Stomach smooth muscle (tissue), 2 donors: Measurements from ENCODE around the gene CDC42BPA.

ENCODE experiments used
- H3K27ac ChIP-seq: one replicate; pipeline ENCODE4 v1.7.0; 2013; ENCODE audit warnings: mild to moderate bottlenecking, low read length, inconsistent platforms
- H3K27me3 ChIP-seq, 2 donors: one replicate each; pipeline ENCODE4 v1.7.0; 2013; ENCODE audit warnings: low read length in 2 of 2; ENCODE audit not compliant: insufficient read depth in 2 of 2, control insufficient read depth in 1 of 2
- H3K36me3 ChIP-seq, 2 donors: one replicate each; pipeline ENCODE4 v1.7.0; 2013; ENCODE audit warnings: low read length in 2 of 2; ENCODE audit not compliant: control insufficient read depth in 2 of 2, insufficient read depth in 2 of 2
- H3K4me1 ChIP-seq: one replicate; pipeline ENCODE4 v1.7.0; 2013; ENCODE audit warnings: low read length; ENCODE audit not compliant: control insufficient read depth, insufficient read depth
- H3K4me3 ChIP-seq, 2 donors: one replicate each; pipeline ENCODE4 v1.7.0; 2013; ENCODE audit warnings: low read length in 2 of 2
- H3K9ac ChIP-seq, 2 donors: one replicate each; pipeline ENCODE4 v1.7.0; 2013; ENCODE audit warnings: low read length in 2 of 2, mild to moderate bottlenecking in 1 of 2
- H3K9me3 ChIP-seq, 2 donors: one replicate each; pipeline ENCODE4 v1.7.0; 2013; ENCODE audit warnings: low read length in 2 of 2; ENCODE audit not compliant: control insufficient read depth in 2 of 2
- donor health status: healthy.
- donor health status: Pancreatic carcinoma.

The CDC42BPA gene

GRCh38 chr1:226945106-226945857, 373.0 kb downstream of the CDC42BPA start:
- H3K4me1 ChIP-seq = peaks cover 56% of the 10 kb centered on the region
- H3K9ac ChIP-seq = no peak overlapping the region
- peak overlapping the region in 1 of 2 donors; percentile 22 for H3K4me3 ChIP-seq
- no peaks in the 10 kb centered on the region for H3K9me3 ChIP-seq
- no peaks in the 10 kb centered on the region for H3K27me3 ChIP-seq
- no peaks in the 10 kb centered on the region for H3K36me3 ChIP-seq
- no peak overlapping the region for H3K27ac ChIP-seq

GRCh38 chr1:226943927-226944326, 374.4 kb downstream of the CDC42BPA start:
- Histone ChIP-seq H3K9me3 (no peaks in the 10 kb centered on the region), H3K4me1 (peaks cover 60% of the 10 kb centered on the region), H3K27me3 (no peaks in the 10 kb centered on the region), H3K36me3 (no peaks in the 10 kb centered on the region), H3K27ac (no peak overlapping the region), H3K9ac (no peak overlapping the region), H3K4me3 (no peak overlapping the region)

- Histone ChIP-seq H3K4me1 (peaks cover 68% of the 10 kb centered on the region), H3K27ac (no peak overlapping the region)
These were observed 375.1 kb downstream of the CDC42BPA start for GRCh38 chr1:226943156-226943555.

GRCh38 chr1:226942392-226942791, 375.9 kb downstream of the CDC42BPA start:
- peak overlapping the region in 1 of 2 donors; percentile 22 for H3K4me3 ChIP-seq
- H3K9me3 ChIP-seq = no peaks in the 10 kb centered on the region
- H3K36me3 ChIP-seq = no peaks in the 10 kb centered on the region
- H3K9ac ChIP-seq = no peak overlapping the region
- no peak overlapping the region for H3K27ac ChIP-seq
- peaks cover 70% of the 10 kb centered on the region for H3K4me1 ChIP-seq
- H3K27me3 ChIP-seq = no peaks in the 10 kb centered on the region

More at GRCh38 chr1:226943156-226943555, 375.1 kb downstream of the CDC42BPA start:
- Histone ChIP-seq H3K27me3 (no peaks in the 10 kb centered on the region), H3K4me3 (no peak overlapping the region), H3K36me3 (no peaks in the 10 kb centered on the region), H3K9me3 (no peaks in the 10 kb centered on the region), H3K9ac (no peak overlapping the region)

- Histone ChIP-seq H3K9me3 (no peaks in the 10 kb centered on the region), H3K36me3 (no peaks in the 10 kb centered on the region), H3K27me3 (no peaks in the 10 kb centered on the region), H3K9ac (peak overlapping the region; percentile 57 to 69), H3K4me3 (peak overlapping the region; percentile 81 to 96), H3K4me1 (peaks cover 55% of the 10 kb centered on the region), H3K27ac (no peak overlapping the region)
These were observed 377.6 kb downstream of the CDC42BPA start for GRCh38 chr1:226940806-226941067.

- peaks cover 50% of the 10 kb centered on the region for H3K4me1 ChIP-seq
- H3K27me3 ChIP-seq = no peaks in the 10 kb centered on the region
These were observed 378.1 kb downstream of the CDC42BPA start, which contains the start of gene COQ8A for GRCh38 chr1:226940029-226940805. Gene COQ8A (plus strand): TSS chr1:226940294. CDS start chr1:226961386, 21,092 bp downstream.

More at GRCh38 chr1:226940029-226940805, 378.1 kb downstream of the CDC42BPA start, which contains the start of gene COQ8A:
- H3K4me3 ChIP-seq = peak within 1 kb of the TSS; percentile 88 to 96
- no peaks in the 10 kb centered on the region for H3K9me3 ChIP-seq
- H3K9ac ChIP-seq = peak within 1 kb of the TSS; percentile 77 to 94
- H3K27ac ChIP-seq = peak within 1 kb of the TSS; percentile 99
- H3K36me3 ChIP-seq = no peaks in the 10 kb centered on the region
